GM18511 (cell line): ENCODE results near the gene RXRA.
"Not testable (repeated sequence)": the region's sequence is repeated elsewhere in the genome, so short reads cannot be mapped to it uniquely, and the experiment has no call there.

Experiments
- ATAC-seq: cut with Tn5 transposase; IDR thresholded peaks from one replicate; pipeline ENCODE4 v1.9.1; 2021; ENCODE audit warnings: mild to moderate bottlenecking, moderate library complexity; ENCODE audit not compliant: unreplicated experiment

Gene RXRA

GRCh38 chr9:134293611-134294152 lies 32.6 kb upstream of the RXRA start:
- no peak for ATAC-seq

GRCh38 chr9:134294153-134295071 lies 31.8 kb upstream of the RXRA start:
- no peak for ATAC-seq

GRCh38 chr9:134295101-134295745 lies 31.0 kb upstream of the RXRA start:
- no peak for ATAC-seq

- ATAC-seq = no peak
These were observed 30.5 kb upstream of the RXRA start for GRCh38 chr9:134295746-134296250.

- no peak for ATAC-seq
These were observed 29.8 kb upstream of the RXRA start for GRCh38 chr9:134296301-134297082.

GRCh38 chr9:134297083-134297410 lies 29.2 kb upstream of the RXRA start:
- ATAC-seq = no peak

- ATAC-seq = no peak
These were observed 28.7 kb upstream of the RXRA start for GRCh38 chr9:134297576-134297975.

GRCh38 chr9:134298000-134298399 lies 28.3 kb upstream of the RXRA start:
- no peak for ATAC-seq

GRCh38 chr9:134299068-134299467 lies 27.2 kb upstream of the RXRA start:
- no peak for ATAC-seq

- ATAC-seq = no peak
These were observed 26.4 kb upstream of the RXRA start for GRCh38 chr9:134299883-134300282.

- ATAC-seq = no peak
These were observed 24.7 kb upstream of the RXRA start for GRCh38 chr9:134301387-134302129.

- ATAC-seq = no peak
These were observed 24.0 kb upstream of the RXRA start for GRCh38 chr9:134302130-134302817.

GRCh38 chr9:134303601-134304000 lies 22.7 kb upstream of the RXRA start:
- no peak for ATAC-seq

- no peak for ATAC-seq
These were observed 22.0 kb upstream of the RXRA start for GRCh38 chr9:134304261-134304660.

GRCh38 chr9:134304690-134305089 lies 21.6 kb upstream of the RXRA start:
- ATAC-seq = no peak

GRCh38 chr9:134305533-134305932 lies 20.7 kb upstream of the RXRA start:
- no peak for ATAC-seq

- not testable (repeated sequence) for ATAC-seq
These were observed 20.2 kb upstream of the RXRA start for GRCh38 chr9:134306042-134306441.

- no peak for ATAC-seq
These were observed 19.3 kb upstream of the RXRA start for GRCh38 chr9:134306636-134307600.
